K562 (cell line): Measurements from ENCODE around the gene ANKEF1.

Experiments used
- ARID2 ChIP-seq: fragments of 450-650 bp; IDR thresholded peaks from 2 replicates; pipeline ENCODE4 v1.6.1; 2017; ENCODE audit warnings: antibody characterized with exemption, mild to moderate bottlenecking
- BHLHE40 ChIP-seq: IDR thresholded peaks from 2 replicates; pipeline ENCODE4 v1.6.1; 2011; ENCODE audit warnings: low read length, improper control_type of control experiment
- CBX2 ChIP-seq: fragments of 200-600 bp; sonication (generic); IDR thresholded peaks from one replicate; pipeline ENCODE4 v1.6.1; 2012; ENCODE audit warnings: mild to moderate bottlenecking, low read length, inconsistent platforms; ENCODE audit not compliant: insufficient read depth, poor library complexity, severe bottlenecking
- CTCF ChIP-seq, 3 experiments: IDR thresholded peaks in 2 of 3; conservative IDR thresholded peaks in 1 of 3; 2 replicates each; pipeline ENCODE4 v1.5.1; 2011 to 2012; ENCODE audit warnings: low read length in 3 of 3, mild to moderate bottlenecking in 3 of 3, control low read depth in 2 of 3, improper control_type of control experiment in 1 of 3, inconsistent platforms in 1 of 3, low read depth in 1 of 3, mixed read lengths in 1 of 3, moderate library complexity in 1 of 3; ENCODE audit not compliant: insufficient read depth in 2 of 3
- EHMT2 ChIP-seq: fragments of 450-650 bp; IDR thresholded peaks from 2 replicates; pipeline ENCODE4 v1.6.1; 2018; ENCODE audit warnings: antibody characterized with exemption
- ELF4 ChIP-seq: fragments of 450-650 bp; formaldehyde crosslinking; IDR thresholded peaks from 2 replicates; pipeline ENCODE4 v1.4.0; 2022; ENCODE audit warnings: missing genetic modification characterization
- GMEB1 ChIP-seq: fragments of 250-450 bp; sonication (Bioruptor Pico); IDR thresholded peaks from 2 replicates; pipeline ENCODE4 v1.4.0; 2020; ENCODE audit warnings: mild to moderate bottlenecking
- SMC3 ChIP-seq: conservative IDR thresholded peaks from 2 replicates; pipeline ENCODE4 v1.6.1; 2011; ENCODE audit warnings: low read depth, low read length, improper control_type of control experiment; ENCODE audit not compliant: insufficient read depth
- TBP ChIP-seq: optimal IDR thresholded peaks from 2 replicates; pipeline ENCODE3; 2011; ENCODE audit warnings: low read depth, low read length, improper control_type of control experiment
- ZNF24 ChIP-seq: fragments of 450-650 bp; IDR thresholded peaks from 2 replicates; pipeline ENCODE4 v1.6.1; 2016
- ZNF274 ChIP-seq: IDR thresholded peaks from 2 replicates; pipeline ENCODE4 v1.6.1; 2011; ENCODE audit warnings: low read depth, mild to moderate bottlenecking, low read length, moderate library complexity, borderline replicate concordance
- TF ChIP-seq, protein P1 (sequence below): fragments of 450-650 bp; conservative IDR thresholded peaks from 2 replicates; pipeline ENCODE4 v1.6.1; 2016; ENCODE audit warnings: missing genetic modification characterization, low read depth, mild to moderate bottlenecking, missing compliant biosample characterization, moderate library complexity
- TF ChIP-seq, protein P2 (sequence below): fragments of 250-450 bp; sonication (Bioruptor Pico); IDR thresholded peaks from 2 replicates; pipeline ENCODE4 v1.5.0; 2022; ENCODE audit warnings: mild to moderate bottlenecking

GRCh38 chr20:10076126-10077080 lies 41.6 kb downstream of the ANKEF1 start:
- no peak for TF ChIP-seq ELF4 (CRISPR knock-in tag)
- TF ChIP-seq BHLHE40 = no peak
- TF ChIP-seq ARID2 = no peak
- TF ChIP-seq TBP = no peak
- TF ChIP-seq, protein P1, sequence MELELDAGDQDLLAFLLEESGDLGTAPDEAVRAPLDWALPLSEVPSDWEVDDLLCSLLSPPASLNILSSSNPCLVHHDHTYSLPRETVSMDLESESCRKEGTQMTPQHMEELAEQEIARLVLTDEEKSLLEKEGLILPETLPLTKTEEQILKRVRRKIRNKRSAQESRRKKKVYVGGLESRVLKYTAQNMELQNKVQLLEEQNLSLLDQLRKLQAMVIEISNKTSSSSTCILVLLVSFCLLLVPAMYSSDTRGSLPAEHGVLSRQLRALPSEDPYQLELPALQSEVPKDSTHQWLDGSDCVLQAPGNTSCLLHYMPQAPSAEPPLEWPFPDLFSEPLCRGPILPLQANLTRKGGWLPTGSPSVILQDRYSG (tag) = no peak
- TF ChIP-seq SMC3 = no peak
- no peak for TF ChIP-seq ZNF274
- no peak for TF ChIP-seq CBX2
- no peak for TF ChIP-seq CTCF (IDR thresholded peaks at IDR 0.05 in 2 of 3, conservative IDR thresholded peaks at IDR 0.05 in 1 of 3; ENCODE audit: insufficient read depth in 2 of 3, low read depth in 1 of 3, low read length in 3 of 3)
- no peak for TF ChIP-seq EHMT2
- TF ChIP-seq, protein P2, sequence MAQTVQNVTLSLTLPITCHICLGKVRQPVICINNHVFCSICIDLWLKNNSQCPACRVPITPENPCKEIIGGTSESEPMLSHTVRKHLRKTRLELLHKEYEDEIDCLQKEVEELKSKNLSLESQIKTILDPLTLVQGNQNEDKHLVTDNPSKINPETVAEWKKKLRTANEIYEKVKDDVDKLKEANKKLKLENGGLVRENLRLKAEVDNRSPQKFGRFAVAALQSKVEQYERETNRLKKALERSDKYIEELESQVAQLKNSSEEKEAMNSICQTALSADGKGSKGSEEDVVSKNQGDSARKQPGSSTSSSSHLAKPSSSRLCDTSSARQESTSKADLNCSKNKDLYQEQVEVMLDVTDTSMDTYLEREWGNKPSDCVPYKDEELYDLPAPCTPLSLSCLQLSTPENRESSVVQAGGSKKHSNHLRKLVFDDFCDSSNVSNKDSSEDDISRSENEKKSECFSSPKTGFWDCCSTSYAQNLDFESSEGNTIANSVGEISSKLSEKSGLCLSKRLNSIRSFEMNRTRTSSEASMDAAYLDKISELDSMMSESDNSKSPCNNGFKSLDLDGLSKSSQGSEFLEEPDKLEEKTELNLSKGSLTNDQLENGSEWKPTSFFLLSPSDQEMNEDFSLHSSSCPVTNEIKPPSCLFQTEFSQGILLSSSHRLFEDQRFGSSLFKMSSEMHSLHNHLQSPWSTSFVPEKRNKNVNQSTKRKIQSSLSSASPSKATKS = no peak
- no peak for TF ChIP-seq GMEB1 (CRISPR knock-in tag)
- no peak for TF ChIP-seq ZNF24
